Stimulated activated effector memory CD8-positive, alpha-beta T cell treated with anti-CD3 and anti-CD28 coated beads, Interleukin-12 subunit alpha, Interleukin-12 subunit beta, amount 100 ng/mL, for 72 hours (primary cell): Measurements from ENCODE around the gene TMEM31.

Experiments used
- ATAC-seq: fragments of 150-1000 bp; cut with Tn5 transposase; 2 replicates; pipeline ENCODE4 v1.10.0; 2021
- DNase-seq, 2 donors: peaks; one replicate each; pipeline ENCODE4 v3.0.0; 2021 to 2022; ENCODE audit warnings: low spot score in 2 of 2
- H3K27ac Mint-ChIP-seq: one replicate; pipeline ENCODE4 v1.8.0; 2022; ENCODE audit warnings: mild to moderate bottlenecking, mixed read lengths
- H3K36me3 Mint-ChIP-seq: one replicate; pipeline ENCODE4 v1.8.0; 2022; ENCODE audit warnings: mild to moderate bottlenecking, mixed read lengths
- H3K4me1 Mint-ChIP-seq: one replicate; pipeline ENCODE4 v1.8.0; 2022; ENCODE audit warnings: mixed read lengths
- H3K4me3 Mint-ChIP-seq: one replicate; pipeline ENCODE4 v1.8.0; 2022; ENCODE audit warnings: mild to moderate bottlenecking, mixed read lengths
- H3K9me3 Mint-ChIP-seq: one replicate; pipeline ENCODE4 v1.8.0; 2022; ENCODE audit warnings: mixed read lengths

Gene TMEM31

GRCh38 chrX:103697687-103698086, 13.0 kb upstream of the TMEM31 start:
- no peak for ATAC-seq

GRCh38 chrX:103699243-103699642, 11.5 kb upstream of the TMEM31 start:
- no peaks in the 10 kb centered on the region for H3K9me3 Mint-ChIP-seq
- no peaks in the 10 kb centered on the region for H3K4me1 Mint-ChIP-seq
- ATAC-seq (no peak), DNase-seq (no peak)
- H3K27ac Mint-ChIP-seq: no peak overlapping the region
- no peaks in the 10 kb centered on the region for H3K36me3 Mint-ChIP-seq
- no peak overlapping the region for H3K4me3 Mint-ChIP-seq

More at GRCh38 chrX:103697687-103698086, 13.0 kb upstream of the TMEM31 start:
- no peak for DNase-seq
- Mint-ChIP-seq H3K9me3 (no peaks in the 10 kb centered on the region), H3K36me3 (no peaks in the 10 kb centered on the region), H3K4me1 (no peaks in the 10 kb centered on the region), H3K4me3 (no peak overlapping the region), H3K27ac (no peak overlapping the region)

GRCh38 chrX:103704863-103705262, 5.8 kb upstream of the TMEM31 start:
- no peaks in the 10 kb centered on the region for H3K4me1 Mint-ChIP-seq
- H3K4me3 Mint-ChIP-seq: no peak overlapping the region
- no peaks in the 10 kb centered on the region for H3K36me3 Mint-ChIP-seq
- H3K9me3 Mint-ChIP-seq: no peaks in the 10 kb centered on the region
- DNase-seq (no peak), ATAC-seq (no peak)
- no peak overlapping the region for H3K27ac Mint-ChIP-seq

- no peak overlapping the region for H3K4me3 Mint-ChIP-seq
- ATAC-seq (no peak), DNase-seq (no peak)
- no peaks in the 10 kb centered on the region for H3K4me1 Mint-ChIP-seq
- H3K9me3 Mint-ChIP-seq: no peaks in the 10 kb centered on the region
- H3K27ac Mint-ChIP-seq: no peak overlapping the region
- H3K36me3 Mint-ChIP-seq: no peaks in the 10 kb centered on the region
Measured at GRCh38 chrX:103716962-103717361, 6.3 kb downstream of the TMEM31 start.

- DNase-seq: no peak
- Mint-ChIP-seq H3K4me3 (no peak overlapping the region), H3K9me3 (no peaks in the 10 kb centered on the region), H3K27ac (no peak overlapping the region), H3K4me1 (no peaks in the 10 kb centered on the region), H3K36me3 (no peaks in the 10 kb centered on the region)
- ATAC-seq: no peak
Measured at GRCh38 chrX:103718120-103718519, 7.4 kb downstream of the TMEM31 start.

- no peak overlapping the region for H3K4me3 Mint-ChIP-seq
- H3K27ac Mint-ChIP-seq: no peak overlapping the region
- H3K9me3 Mint-ChIP-seq: no peaks in the 10 kb centered on the region
- H3K4me1 Mint-ChIP-seq: no peaks in the 10 kb centered on the region
- no peaks in the 10 kb centered on the region for H3K36me3 Mint-ChIP-seq
- DNase-seq: no peak
- ATAC-seq: no peak
Measured at GRCh38 chrX:103722505-103722904, 11.8 kb downstream of the TMEM31 start.

- H3K9me3 Mint-ChIP-seq: no peaks in the 10 kb centered on the region
- DNase-seq: no peak
- ATAC-seq: peak; percentile 28
- H3K27ac Mint-ChIP-seq: no peak overlapping the region
- peaks cover 9% of the 10 kb centered on the region for H3K4me1 Mint-ChIP-seq
- no peaks in the 10 kb centered on the region for H3K36me3 Mint-ChIP-seq
- no peak overlapping the region for H3K4me3 Mint-ChIP-seq
Measured at GRCh38 chrX:103726477-103726876, 15.8 kb downstream of the TMEM31 start.

GRCh38 chrX:103727115-103727514, 16.4 kb downstream of the TMEM31 start:
- H3K4me1 Mint-ChIP-seq: peaks cover 9% of the 10 kb centered on the region
- no peaks in the 10 kb centered on the region for H3K9me3 Mint-ChIP-seq
- H3K4me3 Mint-ChIP-seq: no peak overlapping the region
- DNase-seq: no peak
- no peak overlapping the region for H3K27ac Mint-ChIP-seq
- no peaks in the 10 kb centered on the region for H3K36me3 Mint-ChIP-seq
- no peak for ATAC-seq

- ATAC-seq (no peak), DNase-seq (no peak)
- H3K4me3 Mint-ChIP-seq: no peak overlapping the region
- H3K9me3 Mint-ChIP-seq: no peaks in the 10 kb centered on the region
- H3K4me1 Mint-ChIP-seq: peaks cover 9% of the 10 kb centered on the region
- no peak overlapping the region for H3K27ac Mint-ChIP-seq
- H3K36me3 Mint-ChIP-seq: no peaks in the 10 kb centered on the region
Measured at GRCh38 chrX:103729015-103729414, 18.3 kb downstream of the TMEM31 start.

- H3K36me3 Mint-ChIP-seq: no peaks in the 10 kb centered on the region
- no peak for ATAC-seq
- H3K27ac Mint-ChIP-seq: no peak overlapping the region
- no peaks in the 10 kb centered on the region for H3K9me3 Mint-ChIP-seq
- peaks cover 9% of the 10 kb centered on the region for H3K4me1 Mint-ChIP-seq
- DNase-seq: no peak
- no peak overlapping the region for H3K4me3 Mint-ChIP-seq
Measured at GRCh38 chrX:103730147-103730795, 19.6 kb downstream of the TMEM31 start.

- Mint-ChIP-seq H3K4me3 (no peak overlapping the region), H3K36me3 (no peaks in the 10 kb centered on the region), H3K27ac (no peak overlapping the region), H3K4me1 (peaks cover 9% of the 10 kb centered on the region), H3K9me3 (no peaks in the 10 kb centered on the region)
- no peak for ATAC-seq
- DNase-seq: no peak
Measured at GRCh38 chrX:103730796-103731493, 20.2 kb downstream of the TMEM31 start.

- H3K27ac Mint-ChIP-seq: no peak overlapping the region
- no peak for ATAC-seq
Measured at GRCh38 chrX:103733017-103733416, 22.3 kb downstream of the TMEM31 start.

GRCh38 chrX:103734125-103734760, 23.5 kb downstream of the TMEM31 start:
- Mint-ChIP-seq H3K4me1 (peaks cover 9% of the 10 kb centered on the region), H3K36me3 (no peaks in the 10 kb centered on the region), H3K4me3 (no peak overlapping the region), H3K9me3 (no peaks in the 10 kb centered on the region), H3K27ac (no peak overlapping the region)
- ATAC-seq: peak; percentile 63
- no peak for DNase-seq

More at GRCh38 chrX:103733017-103733416, 22.3 kb downstream of the TMEM31 start:
- DNase-seq: no peak
- H3K9me3 Mint-ChIP-seq: no peaks in the 10 kb centered on the region
- peaks cover 9% of the 10 kb centered on the region for H3K4me1 Mint-ChIP-seq
- no peaks in the 10 kb centered on the region for H3K36me3 Mint-ChIP-seq
- no peak overlapping the region for H3K4me3 Mint-ChIP-seq

GRCh38 chrX:103737696-103738095, 27.0 kb downstream of the TMEM31 start:
- DNase-seq: no peak
- no peak overlapping the region for H3K4me3 Mint-ChIP-seq
- no peak overlapping the region for H3K27ac Mint-ChIP-seq
- ATAC-seq: no peak
- H3K4me1 Mint-ChIP-seq: no peaks in the 10 kb centered on the region
- H3K9me3 Mint-ChIP-seq: no peaks in the 10 kb centered on the region
- no peaks in the 10 kb centered on the region for H3K36me3 Mint-ChIP-seq

- no peaks in the 10 kb centered on the region for H3K36me3 Mint-ChIP-seq
- H3K4me1 Mint-ChIP-seq: no peaks in the 10 kb centered on the region
- H3K27ac Mint-ChIP-seq: no peak overlapping the region
- DNase-seq: no peak
- H3K9me3 Mint-ChIP-seq: no peaks in the 10 kb centered on the region
- no peak for ATAC-seq
- H3K4me3 Mint-ChIP-seq: no peak overlapping the region
Measured at GRCh38 chrX:103739421-103739820, 28.7 kb downstream of the TMEM31 start.

- Mint-ChIP-seq H3K4me1 (no peaks in the 10 kb centered on the region), H3K9me3 (no peaks in the 10 kb centered on the region), H3K27ac (no peak overlapping the region), H3K4me3 (no peak overlapping the region), H3K36me3 (no peaks in the 10 kb centered on the region)
- DNase-seq (no peak), ATAC-seq (no peak)
Measured at GRCh38 chrX:103741879-103742278, 31.2 kb downstream of the TMEM31 start.
